Small intestine (tissue), 7 donors: ENCODE data around the gene RRP36. TPM values are rescaled to one million over a fixed set of nuclear protein-coding genes. Genes with fewer than 3 reads are reported as not detected.
A peak's percentile ranks its signal among the peaks of the same experiment; 100 is the strongest.

ENCODE experiments used
- DNase-seq, 2 donors: peaks; one replicate each; pipeline versions ENCODE4 v3.0.0 to v3.0.0-alpha.2; 2013
- FAIRE-seq: peaks from 2 replicates; lab custom pipeline; 2012; peaks lifted over from hg19 to GRCh38; lab: Jason Lieb, UNC
- H3K27ac ChIP-seq, 3 donors: one replicate each; pipeline ENCODE4 v1.5.1; 2013; ENCODE audit warnings: low read length in 2 of 3, mild to moderate bottlenecking in 2 of 3, control low read depth in 1 of 3, inconsistent platforms in 1 of 3, low read depth in 1 of 3, moderate library complexity in 1 of 3
- H3K27me3 ChIP-seq, 3 donors: one replicate each; pipeline ENCODE4 v1.6.1; 2013; ENCODE audit warnings: low read length in 3 of 3, inconsistent platforms in 1 of 3; ENCODE audit not compliant: control insufficient read depth in 3 of 3, insufficient read depth in 3 of 3
- H3K36me3 ChIP-seq, 3 donors: one replicate each; pipeline ENCODE4 v1.6.1; 2013; ENCODE audit warnings: low read length in 3 of 3, inconsistent platforms in 1 of 3, low read depth in 1 of 3, mild to moderate bottlenecking in 1 of 3, moderate library complexity in 1 of 3; ENCODE audit not compliant: control insufficient read depth in 3 of 3, insufficient read depth in 2 of 3
- H3K4me1 ChIP-seq, 3 donors: one replicate each; pipeline ENCODE4 v1.6.1; 2013; ENCODE audit warnings: low read length in 2 of 3, inconsistent platforms in 1 of 3, low read depth in 1 of 3, mild to moderate bottlenecking in 1 of 3, moderate library complexity in 1 of 3; ENCODE audit not compliant: control insufficient read depth in 3 of 3, insufficient read depth in 2 of 3
- H3K4me3 ChIP-seq, 3 donors: one replicate each; pipeline ENCODE4 v1.5.1; 2013; ENCODE audit warnings: low read length in 3 of 3, control low read depth in 1 of 3, inconsistent platforms in 1 of 3, low read depth in 1 of 3, mild to moderate bottlenecking in 1 of 3, moderate library complexity in 1 of 3
- H3K9me3 ChIP-seq, 2 donors: one replicate each; pipeline ENCODE4 v1.6.1; 2013; ENCODE audit warnings: low read depth in 1 of 2, low read length in 1 of 2; ENCODE audit not compliant: control insufficient read depth in 2 of 2, insufficient read depth in 1 of 2
- WGBS, 3 donors: extraction: QIAGEN DNeasy Blood & Tissue Kit; methylation state at CpG; one replicate each; pipeline ENCODE4 v1.1.7; 2013; 5-methylcytosine and 5-hydroxymethylcytosine counted together
- polyA plus RNA-seq, 4 donors: library from polyadenylated mRNA; stranded (reverse) in 3 of 4; unstranded in 1 of 4; fragments of 200-250 nt in 3 of 4; fragments of 120-200 nt in 1 of 4; gene quantifications; one replicate each; pipeline versions ENCODE4 v1.2.1 to v1.2.3, GENCODE V29; 2013
- donor health status: healthy with polysubstance abuse.
- donor health status: control.
- donor health status: control.
- donor health status: Bipolar disorder and iron deficiency.
- donor health status: healthy.

RRP36 gene
- polyA plus RNA-seq, 4 donors: 32.2 to 50.0 (median 42.0) TPM

DNA sequence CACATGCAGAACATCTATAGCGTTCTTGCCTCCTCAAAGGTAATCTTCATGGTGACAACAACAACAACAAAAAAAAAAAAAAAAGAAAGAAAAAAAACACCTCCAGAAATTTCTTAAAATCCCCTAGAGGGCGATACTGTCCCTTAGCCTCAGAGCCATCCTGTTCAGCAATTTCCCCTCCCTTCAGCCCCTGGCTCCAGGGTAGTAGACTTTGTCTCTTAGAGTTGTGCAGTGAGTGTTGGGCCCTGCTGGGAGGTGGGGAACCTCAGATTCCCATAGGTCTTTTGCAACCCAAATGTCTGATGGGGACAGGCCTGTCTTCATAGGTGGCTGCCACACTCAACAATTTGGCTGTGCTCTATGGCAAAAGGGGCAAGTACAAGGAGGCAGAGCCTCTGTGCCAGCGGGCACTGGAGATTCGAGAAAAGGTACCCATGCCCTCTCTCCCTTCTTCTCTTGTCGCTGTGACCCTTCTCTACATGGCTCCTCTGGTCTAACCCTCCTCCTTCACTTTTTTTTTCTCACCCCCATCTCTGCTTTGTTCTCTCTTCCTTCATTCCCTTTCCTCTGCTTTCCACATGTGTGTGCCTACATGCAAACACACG lies 48.7 kb downstream of the RRP36 start:
- H3K4me1 ChIP-seq: peaks cover 0 to 5% (median 0%) of the 10 kb centered on the region in 3 donors
- FAIRE-seq (no peak), DNase-seq (peak; percentile 23 to 65)
- WGBS, 3 donors: 63 to 64% (median 64%) methylated on average over 6 of the region's 6 CpGs
- no peak overlapping the region for H3K27ac ChIP-seq
- H3K36me3 ChIP-seq: peaks cover 3 to 80% (median 33%) of the 10 kb centered on the region in 3 donors
- no peak overlapping the region for H3K4me3 ChIP-seq
- H3K27me3 ChIP-seq: no peaks in the 10 kb centered on the region
- no peaks in the 10 kb centered on the region for H3K9me3 ChIP-seq

- DNase-seq: no peak
- Histone ChIP-seq H3K27ac (peak overlapping the region in 1 of 3 donors; percentile 68), H3K36me3 (peaks cover 3 to 53% (median 20%) of the 10 kb centered on the region in 3 donors), H3K9me3 (no peaks in the 10 kb centered on the region), H3K4me3 (no peak overlapping the region), H3K27me3 (peaks cover 0 to 2% (median 0%) of the 10 kb centered on the region in 3 donors), H3K4me1 (peaks cover 0 to 30% (median 0%) of the 10 kb centered on the region in 3 donors)
- no peak for FAIRE-seq
- WGBS, 3 donors: 68 to 83% (median 73%) methylated on average over 6 of the region's 6 CpGs
Observed at GRCh38 chr6:43074847-43075669, 53.6 kb downstream of the RRP36 start.

- DNase-seq (peak in 1 of 2 donors; percentile 72), FAIRE-seq (no peak)
- H3K27ac ChIP-seq: peak within 1 kb of the TSS in 2 of 3 donors; percentile 36 to 68
- no peaks in the 10 kb centered on the region for H3K9me3 ChIP-seq
- peaks cover 0 to 2% (median 0%) of the 10 kb centered on the region in 3 donors for H3K27me3 ChIP-seq
- peak within 1 kb of the TSS; percentile 39 to 82 (median 51) for H3K4me3 ChIP-seq
- WGBS, 3 donors: 3 to 13% (median 6%) methylated on average over 20 to 60 of the region's 60 CpGs
- H3K36me3 ChIP-seq: peaks cover 3 to 45% (median 13%) of the 10 kb centered on the region in 3 donors
- peaks cover 0 to 27% (median 0%) of the 10 kb centered on the region in 3 donors for H3K4me1 ChIP-seq
Observed at GRCh38 chr6:43075670-43076463, 54.4 kb downstream of the RRP36 start, which contains the start of gene PTK7. PTK7 (plus strand) TSS chr6:43076314; CDS start chr6:43076489, 175 bp downstream.

- H3K4me3 ChIP-seq: peak overlapping the region; percentile 39 to 82 (median 51)
- H3K9me3 ChIP-seq: no peaks in the 10 kb centered on the region
- FAIRE-seq: no peak
- DNase-seq: peak in 1 of 2 donors; percentile 66
- H3K36me3 ChIP-seq: peaks cover 3 to 38% (median 12%) of the 10 kb centered on the region in 3 donors
- H3K27ac ChIP-seq: peak overlapping the region in 1 of 3 donors; percentile 62
- peaks cover 0 to 2% (median 0%) of the 10 kb centered on the region in 3 donors for H3K27me3 ChIP-seq
- 1 to 2% (median 1%) methylated on average over 60 to 72 of the region's 72 CpGs for WGBS, 3 donors
- H3K4me1 ChIP-seq: peaks cover 0 to 27% (median 0%) of the 10 kb centered on the region in 3 donors
Observed at GRCh38 chr6:43076464-43077332, 55.3 kb downstream of the RRP36 start.

DNA sequence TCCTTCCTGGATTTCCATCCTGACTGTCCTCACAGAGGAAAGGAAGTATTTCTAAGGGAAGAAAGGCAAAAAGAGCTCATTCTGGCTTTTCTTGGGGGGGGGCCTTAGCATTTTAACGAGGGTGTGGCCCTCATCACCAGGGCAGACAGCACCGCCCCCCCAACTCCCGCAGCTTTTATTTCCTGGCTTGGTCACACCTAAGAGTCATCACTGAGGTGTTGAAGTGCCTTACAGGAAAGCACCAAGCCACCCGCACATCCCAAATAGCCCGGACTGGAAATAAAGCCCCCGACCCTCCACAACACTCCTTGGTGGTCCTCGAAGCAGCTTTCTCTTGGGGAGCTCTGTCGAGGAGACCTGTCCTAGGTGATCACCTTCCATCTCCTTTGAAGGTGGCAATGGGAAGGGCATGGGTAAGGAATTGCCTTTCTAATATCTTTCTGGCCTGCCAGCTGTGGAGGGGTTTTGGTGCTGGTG lies 55.9 kb downstream of the RRP36 start:
- 34 to 38% (median 35%) methylated on average over 8 of the region's 8 CpGs for WGBS, 3 donors
- H3K27ac ChIP-seq: peak overlapping the region in 1 of 3 donors; percentile 62
- no peaks in the 10 kb centered on the region for H3K9me3 ChIP-seq
- peaks cover 0 to 27% (median 0%) of the 10 kb centered on the region in 3 donors for H3K4me1 ChIP-seq
- H3K4me3 ChIP-seq: peak overlapping the region; percentile 39 to 82 (median 51)
- DNase-seq: no peak
- no peak for FAIRE-seq
- peaks cover 3 to 32% (median 7%) of the 10 kb centered on the region in 3 donors for H3K36me3 ChIP-seq
- peaks cover 0 to 2% (median 0%) of the 10 kb centered on the region in 3 donors for H3K27me3 ChIP-seq

DNA sequence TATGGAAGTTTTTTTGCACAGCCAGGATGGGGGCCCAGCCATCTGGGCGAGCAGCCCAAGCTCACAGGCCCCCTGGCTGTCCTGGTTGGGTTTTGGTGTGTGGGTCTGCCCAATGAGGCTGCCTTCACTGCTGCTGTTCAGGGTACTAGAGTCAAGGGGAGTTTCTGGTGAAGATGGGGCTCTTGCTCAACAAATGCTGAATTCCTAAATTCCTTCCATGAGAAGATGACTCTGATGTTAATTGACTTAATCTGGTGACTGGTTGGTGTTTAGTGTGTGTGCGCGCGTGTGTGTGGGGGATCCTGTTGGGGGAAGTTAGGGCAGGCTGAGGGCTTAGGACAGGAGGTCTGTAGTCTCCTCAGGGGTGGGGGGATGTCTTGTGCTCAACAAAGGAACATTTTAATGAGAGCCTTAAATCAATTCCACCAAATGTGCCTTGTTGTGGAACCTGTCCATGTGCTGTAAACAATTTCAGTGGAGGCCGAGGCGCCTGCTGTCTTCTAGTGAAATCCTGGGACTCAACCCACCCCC lies 56.6 kb downstream of the RRP36 start:
- Histone ChIP-seq H3K27me3 (peaks cover 0 to 2% (median 0%) of the 10 kb centered on the region in 3 donors), H3K4me1 (peaks cover 0 to 27% (median 0%) of the 10 kb centered on the region in 3 donors), H3K36me3 (peaks cover 3 to 27% (median 4%) of the 10 kb centered on the region in 3 donors), H3K4me3 (no peak overlapping the region), H3K9me3 (no peaks in the 10 kb centered on the region), H3K27ac (peak overlapping the region in 2 of 3 donors; percentile 17 to 38)
- 78 to 93% (median 87%) methylated on average over 6 of the region's 6 CpGs for WGBS, 3 donors
- FAIRE-seq (no peak), DNase-seq (no peak)

GRCh38 chr6:43078691-43079090 lies 57.3 kb downstream of the RRP36 start:
- Histone ChIP-seq H3K9me3 (no peaks in the 10 kb centered on the region), H3K4me3 (no peak overlapping the region), H3K27me3 (peaks cover 0 to 2% (median 0%) of the 10 kb centered on the region in 3 donors), H3K27ac (peak overlapping the region in 2 of 3 donors; percentile 17 to 38), H3K36me3 (peaks cover 1 to 20% (median 2%) of the 10 kb centered on the region in 3 donors), H3K4me1 (peaks cover 0 to 27% (median 0%) of the 10 kb centered on the region in 3 donors)
- 80 to 93% (median 85%) methylated on average over 2 of the region's 2 CpGs for WGBS, 3 donors
- DNase-seq: no peak
- FAIRE-seq: no peak
